C4-2B (cell line): ENCODE results near the gene CPZ.

ENCODE experiments used
- H3K27ac ChIP-seq: fragments of 450-650 bp; 2 replicates; pipeline ENCODE4 v1.5.1; 2017
- CTCF ChIP-seq: fragments of 450-650 bp; conservative IDR thresholded peaks from 2 replicates; pipeline ENCODE4 v1.5.1; 2017; ENCODE audit warnings: mild to moderate bottlenecking
- ZFX ChIP-seq: fragments of 450-650 bp; IDR thresholded peaks from 2 replicates; pipeline ENCODE4 v1.6.1; 2017

CPZ gene

DNA sequence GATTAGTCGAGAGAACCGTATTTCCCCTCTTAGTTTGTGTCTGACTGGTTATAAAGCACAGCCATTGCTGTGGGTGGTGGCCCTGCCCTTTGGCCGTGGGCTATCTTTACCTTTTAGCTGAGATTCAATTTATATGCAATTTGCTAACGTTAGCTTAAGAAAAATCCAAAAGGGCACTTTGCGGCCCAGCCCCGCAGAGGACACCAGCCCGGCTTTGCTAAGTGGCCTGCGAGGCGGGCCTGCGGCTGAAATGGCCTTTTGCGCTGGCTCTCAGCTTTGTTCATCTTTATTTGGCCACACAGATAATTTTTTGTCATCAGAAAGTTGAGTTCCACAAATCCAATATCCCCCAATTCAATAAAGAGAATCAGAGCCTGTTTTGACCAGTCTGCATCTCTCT is 48.3 kb downstream of the CPZ start:
- no peak for TF ChIP-seq ZFX
- TF ChIP-seq CTCF: no peak
- H3K27ac ChIP-seq: no peak overlapping the region

- TF ChIP-seq CTCF (no peak), ZFX (no peak)
- H3K27ac ChIP-seq: no peak overlapping the region
Observed at GRCh38 chr4:8641256-8641655, 48.7 kb downstream of the CPZ start.

DNA sequence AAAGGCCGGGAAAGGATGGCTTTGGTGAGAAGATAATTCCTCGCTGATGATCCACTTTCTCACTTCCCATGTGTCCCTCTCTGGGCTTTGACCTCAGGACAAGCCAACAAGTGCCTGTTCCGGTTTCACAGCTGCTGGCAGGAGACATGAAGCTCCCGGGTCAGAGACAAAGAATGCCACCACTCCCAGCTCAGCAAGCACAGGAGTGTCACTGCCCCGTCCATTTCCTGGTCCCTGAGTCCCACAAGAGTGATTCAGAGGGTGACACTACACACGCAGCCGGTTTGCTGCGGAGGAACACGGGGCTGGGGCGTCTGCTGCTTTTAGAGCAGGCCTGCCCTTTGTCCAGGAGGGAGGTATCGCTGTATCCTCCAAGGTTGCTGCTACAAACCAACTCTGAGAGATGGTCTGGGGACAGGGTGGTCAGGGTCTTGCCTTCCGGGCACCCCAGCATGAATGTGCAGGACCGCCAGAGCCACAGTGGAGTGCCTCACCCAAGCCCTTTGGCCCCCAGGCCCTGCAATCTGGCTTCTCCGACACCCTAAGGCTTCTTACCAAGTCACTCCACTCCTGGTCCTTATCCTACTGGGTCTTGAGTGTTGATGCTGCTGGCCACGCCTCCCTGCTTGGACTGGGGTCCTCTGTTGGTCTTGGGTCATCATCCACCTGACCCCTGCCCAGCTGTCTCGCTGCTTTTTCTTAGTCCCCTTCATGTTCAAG is 49.5 kb downstream of the CPZ start:
- TF ChIP-seq ZFX (no peak), CTCF (no peak)
- no peak overlapping the region for H3K27ac ChIP-seq

GRCh38 chr4:8642651-8643321 is 50.2 kb downstream of the CPZ start:
- no peak for TF ChIP-seq ZFX
- TF ChIP-seq CTCF: no peak
- no peak overlapping the region for H3K27ac ChIP-seq

DNA sequence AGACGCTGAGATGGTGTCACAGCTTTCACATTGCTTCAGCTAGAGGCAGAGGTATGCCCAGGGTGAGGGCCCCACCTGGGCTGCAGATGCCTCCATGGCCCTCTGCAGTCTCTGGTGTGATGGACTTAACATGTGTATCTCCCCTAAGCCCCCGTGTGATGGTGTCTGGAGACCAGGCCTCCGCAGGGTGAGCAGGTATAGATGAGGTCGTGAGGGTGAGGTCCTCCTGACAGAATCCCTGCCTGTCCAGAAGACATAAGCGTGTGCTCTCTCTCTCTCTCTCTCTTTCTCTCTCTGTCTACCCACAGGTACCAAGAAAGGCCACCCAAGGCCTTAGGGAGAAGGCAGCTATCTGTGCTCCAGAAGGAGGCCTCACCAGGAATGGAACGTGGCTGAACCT is 50.9 kb downstream of the CPZ start:
- no peak overlapping the region for H3K27ac ChIP-seq
- TF ChIP-seq CTCF (no peak), ZFX (no peak)

- H3K27ac ChIP-seq: no peak overlapping the region
- no peak for TF ChIP-seq CTCF
- no peak for TF ChIP-seq ZFX
Observed at GRCh38 chr4:8643986-8644385, 51.4 kb downstream of the CPZ start.

DNA sequence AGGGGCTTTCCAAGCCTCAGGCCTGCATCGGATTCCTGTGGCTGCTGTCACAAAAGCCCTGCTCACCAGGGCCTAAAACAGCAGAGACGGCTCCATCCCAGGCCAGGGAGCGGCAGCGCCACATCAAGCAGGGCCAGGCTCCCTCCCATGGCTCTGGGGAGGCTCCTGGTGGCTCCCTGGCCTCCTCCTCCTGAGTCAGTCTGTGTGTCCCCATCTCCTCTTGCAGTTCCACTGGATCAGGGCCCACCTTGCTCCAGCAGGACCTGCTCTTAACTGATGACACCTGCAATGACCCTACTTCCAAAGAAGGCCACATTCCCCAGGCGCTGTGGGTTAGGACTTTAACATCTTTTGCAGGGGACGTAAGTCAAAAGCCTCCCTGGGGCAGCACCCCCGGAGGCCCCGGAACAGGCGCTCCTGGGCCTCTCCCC is 51.9 kb downstream of the CPZ start:
- no peak for TF ChIP-seq CTCF
- no peak for TF ChIP-seq ZFX
- H3K27ac ChIP-seq: no peak overlapping the region
